GM12878 (cell line): ENCODE results near the gene OVCA2. TPM values are rescaled to one million over a fixed set of nuclear protein-coding genes. Genes with fewer than 3 reads are reported as not detected.

Source experiments
- ATF7 ChIP-seq: fragments of 450-650 bp; IDR thresholded peaks from 2 replicates; pipeline ENCODE4 v1.6.1; 2016; ENCODE audit warnings: low read depth, mild to moderate bottlenecking
- BHLHE40 ChIP-seq, 2 experiments: fragments of 450-650 bp in 1 of 2; IDR thresholded peaks; 2 replicates each; pipeline ENCODE4 v1.6.1; 2011 to 2017; ENCODE audit warnings: low read depth in 2 of 2, borderline replicate concordance in 1 of 2, improper control_type of control experiment in 1 of 2, low read length in 1 of 2, mild to moderate bottlenecking in 1 of 2
- CEBPB ChIP-seq, 2 experiments: fragments of 150-350 bp in 1 of 2; IDR thresholded peaks; 2 replicates each; pipeline ENCODE4 v1.6.1; 2012 to 2014; ENCODE audit warnings: low read depth in 2 of 2, low read length in 2 of 2, borderline replicate concordance in 1 of 2, inconsistent platforms in 1 of 2
- CEBPZ ChIP-seq: fragments of 150-350 bp; IDR thresholded peaks from 2 replicates; pipeline ENCODE4 v1.6.1; 2016; ENCODE audit warnings: low read depth, low read length
- E4F1 ChIP-seq: fragments of 450-650 bp; IDR thresholded peaks from 2 replicates; pipeline ENCODE4 v1.6.1; 2018; ENCODE audit warnings: borderline replicate concordance, mild to moderate bottlenecking; ENCODE audit not compliant: partially characterized antibody
- EGR1 ChIP-seq, 2 experiments: IDR thresholded peaks; 1 replicate in 1 of 2; 2 replicates in 1 of 2; pipeline ENCODE4 v1.6.1; 2011 to 2012; ENCODE audit warnings: low read depth in 2 of 2, low read length in 2 of 2, borderline replicate concordance in 1 of 2, mild to moderate bottlenecking in 1 of 2, moderate library complexity in 1 of 2
- HSF1 ChIP-seq: fragments of 150-350 bp; IDR thresholded peaks from 2 replicates; pipeline ENCODE4 v1.6.1; 2014; ENCODE audit warnings: mild to moderate bottlenecking, low read depth, low read length
- MTA3 ChIP-seq: IDR thresholded peaks from 2 replicates; pipeline ENCODE4 v1.6.1; 2012; ENCODE audit warnings: low read length, inconsistent platforms, borderline replicate concordance
- NR2C1 ChIP-seq: fragments of 450-650 bp; IDR thresholded peaks from 2 replicates; pipeline ENCODE4 v1.6.1; 2017; ENCODE audit warnings: antibody characterized with exemption, mild to moderate bottlenecking, moderate library complexity
- POLR2AphosphoS2 ChIP-seq: IDR thresholded peaks from 2 replicates; pipeline ENCODE4 v1.6.1; 2011; ENCODE audit warnings: low read depth, mild to moderate bottlenecking, low read length, improper control_type of control experiment, moderate library complexity
- RFX5 ChIP-seq: IDR thresholded peaks from 2 replicates; pipeline ENCODE4 v1.6.1; 2011; ENCODE audit warnings: low read depth, low read length, improper control_type of control experiment
- ZNF592 ChIP-seq: fragments of 450-650 bp; IDR thresholded peaks from 2 replicates; pipeline ENCODE4 v1.6.1; 2017; ENCODE audit warnings: mild to moderate bottlenecking, moderate library complexity
- ZNF622 ChIP-seq: fragments of 450-650 bp; IDR thresholded peaks from 2 replicates; pipeline ENCODE4 v1.6.1; 2017; ENCODE audit warnings: mild to moderate bottlenecking, inconsistent platforms
- ZZZ3 ChIP-seq: IDR thresholded peaks from 2 replicates; pipeline ENCODE4 v1.6.1; 2011; ENCODE audit warnings: low read depth; ENCODE audit not compliant: control insufficient read depth, insufficient read length
- polyA plus RNA-seq, 11 experiments: library from polyadenylated mRNA; depleted of rRNA in 4 of 11; unstranded in 6 of 11; stranded (reverse) in 5 of 11; fragments of >200 nt; fragmentation: Nextera tagmentation in 4 of 11; fragmentation: Illumina TruSeq in 1 of 11; extraction: Ambion mirVana in 4 of 11; extraction: Trizol in 1 of 11; gene quantifications; 1 replicate in 1 of 11; 2 replicates in 10 of 11; pipeline versions ENCODE4 v1.2.1 to v1.2.3, GENCODE V29; 2011 to 2016; ENCODE audit warnings: inconsistent platforms in 2 of 11, missing spikeins in 2 of 11, low read depth in 1 of 11
- total RNA-seq, 4 experiments: library from RNA; depleted of rRNA in 3 of 4; stranded (reverse); fragments of >200 nt in 3 of 4; fragmentation: Illumina TruSeq in 1 of 4; extraction: Trizol in 1 of 4; gene quantifications; 2 replicates each; pipeline versions ENCODE4 v1.2.1 to v1.2.3, GENCODE V29; 2013 to 2021
- TF ChIP-seq, protein P1 (sequence below): IDR thresholded peaks from 2 replicates; pipeline ENCODE4 v1.6.1; 2011; ENCODE audit warnings: borderline replicate concordance, low read depth, mild to moderate bottlenecking, moderate library complexity, mixed read lengths, low read length; ENCODE audit not compliant: insufficient read depth; ENCODE audit errors: extremely low read length

The OVCA2 gene
- total and polyA plus RNA-seq, 10 of the 15 experiments (the other 5 are each of a cell fraction or from before 2014, with no cell fraction given) = 6.1 to 75.3 (median 40.7) TPM

DNA sequence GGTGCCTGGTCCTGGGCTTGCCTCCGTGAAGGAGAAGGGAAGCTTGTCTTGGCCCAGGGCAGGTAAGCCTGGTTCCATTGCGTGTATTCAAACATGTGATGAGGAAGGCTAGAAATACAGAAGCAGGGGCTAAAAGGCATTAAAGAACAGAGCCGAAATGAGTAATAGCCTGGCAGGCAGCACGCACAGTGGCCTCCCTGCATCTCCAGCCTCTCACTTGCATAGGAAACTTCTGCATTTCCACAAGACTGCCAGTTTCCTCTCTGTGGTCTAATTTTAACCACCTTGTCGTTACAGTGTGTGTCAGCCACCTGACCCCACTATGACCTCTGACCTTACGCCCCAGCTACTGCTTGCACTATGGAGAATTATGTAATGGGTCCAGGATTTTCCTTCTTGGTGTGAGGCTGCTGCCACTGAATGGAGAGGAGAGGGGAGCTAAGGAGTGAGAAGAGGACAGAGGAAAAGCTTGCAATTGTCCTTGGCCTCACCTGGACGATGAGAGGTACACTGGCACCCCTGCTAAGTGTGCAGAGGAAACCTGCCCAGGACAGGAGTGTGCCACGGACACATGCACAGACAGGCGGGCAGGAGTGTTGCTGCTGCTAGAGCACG lies 45.9 kb downstream of the OVCA2 start (continued):
- TF ChIP-seq, protein P1, sequence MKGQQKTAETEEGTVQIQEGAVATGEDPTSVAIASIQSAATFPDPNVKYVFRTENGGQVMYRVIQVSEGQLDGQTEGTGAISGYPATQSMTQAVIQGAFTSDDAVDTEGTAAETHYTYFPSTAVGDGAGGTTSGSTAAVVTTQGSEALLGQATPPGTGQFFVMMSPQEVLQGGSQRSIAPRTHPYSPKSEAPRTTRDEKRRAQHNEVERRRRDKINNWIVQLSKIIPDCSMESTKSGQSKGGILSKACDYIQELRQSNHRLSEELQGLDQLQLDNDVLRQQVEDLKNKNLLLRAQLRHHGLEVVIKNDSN = no peak
- no peak for TF ChIP-seq CEBPB (IDR thresholded peaks at IDR 0.05; ENCODE audit: borderline replicate concordance in 1 of 2, low read depth in 2 of 2, low read length in 2 of 2)
- no peak for TF ChIP-seq HSF1
- no peak for TF ChIP-seq ZNF622
- TF ChIP-seq E4F1 = no peak
- TF ChIP-seq MTA3 = no peak
- peak in 1 of 2 experiments; percentile 32; a peak in 1 of 3 replicates for TF ChIP-seq EGR1 (IDR thresholded peaks at IDR 0.05; ENCODE audit: borderline replicate concordance in 1 of 2, low read depth in 2 of 2, low read length in 2 of 2)
- TF ChIP-seq NR2C1 = peak; percentile 94
- peak; percentile 55; the same call in 1 of the 2 replicates for TF ChIP-seq ZNF592
- no peak for TF ChIP-seq ZZZ3
- peak; percentile 93 for TF ChIP-seq ATF7
- no peak for TF ChIP-seq CEBPZ
- peak; percentile 92 to 94 for TF ChIP-seq BHLHE40 (IDR thresholded peaks at IDR 0.05; ENCODE audit: borderline replicate concordance in 1 of 2, low read depth in 2 of 2, low read length in 1 of 2)
- no peak for TF ChIP-seq RFX5
- TF ChIP-seq POLR2AphosphoS2 = no peak
